ENCODE data around the gene GABRD. TPM values are rescaled to one million over a fixed set of nuclear protein-coding genes. Genes with fewer than 3 reads are reported as not detected.

Gene GABRD
- total RNA-seq, 1 experiment from 2014 or later, result 15.6 TPM

DNA sequence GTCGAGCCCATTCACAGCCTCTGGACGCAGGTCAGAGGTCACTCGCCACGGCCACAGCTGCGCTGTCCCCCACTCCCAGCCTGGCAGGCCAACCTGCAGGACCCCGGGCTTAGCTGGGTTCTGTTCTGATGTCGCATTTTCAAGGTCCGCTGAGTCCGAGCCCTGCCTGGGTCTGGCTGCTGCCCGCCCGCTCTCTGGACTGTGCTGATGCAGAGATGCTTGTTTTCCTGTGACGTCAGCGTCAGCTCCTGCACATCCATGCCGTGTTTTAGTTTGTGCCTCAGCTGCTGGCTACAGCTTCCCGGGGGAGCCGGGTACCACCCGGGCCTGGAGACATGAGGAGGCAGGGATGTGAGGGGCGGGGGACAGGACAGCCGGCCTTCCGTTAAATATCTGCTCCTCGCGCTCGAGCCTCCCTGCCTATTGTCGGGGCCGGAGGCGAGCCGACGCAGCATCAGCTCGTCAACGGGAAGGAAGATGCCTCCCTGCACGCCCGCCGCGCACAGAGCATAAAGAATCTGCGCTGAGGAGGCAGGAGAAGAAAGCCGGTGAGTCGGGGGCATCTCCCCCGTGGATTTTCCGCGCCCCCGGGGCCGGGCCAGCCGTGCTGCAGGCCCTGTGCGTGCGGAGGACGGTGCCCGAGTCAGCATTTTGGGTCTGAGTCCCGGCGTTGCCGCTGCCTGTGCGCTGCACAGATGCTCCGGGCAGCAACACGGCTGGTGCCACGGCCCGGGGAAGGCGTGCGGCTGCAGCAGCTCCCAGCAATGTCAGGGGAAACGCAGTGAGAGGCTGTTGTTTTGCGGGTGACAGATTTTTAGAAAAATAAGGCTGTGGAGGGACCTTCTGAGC, 54.5 kb downstream of the GABRD start:
- no peak for DNase-seq (ENCODE audit: low read depth, low spot score)
- H2AFZ ChIP-seq (ENCODE audit: low read depth, low read length, poor library complexity, severe bottlenecking), result no peak overlapping the region
- no peaks in the 10 kb centered on the region for H3K9me2 ChIP-seq (ENCODE audit: insufficient read depth)
- POLR2A ChIA-PET, result no interaction called here
- no peaks in the 10 kb centered on the region; the same call in 1 of the 2 replicates for H3K79me2 ChIP-seq (ENCODE audit: insufficient read depth, low read length)
- H3K9ac ChIP-seq (ENCODE audit: low read length), result no peak overlapping the region
- intact Hi-C loops (cut with micrococcal nuclease), result no loop called here
- H4K20me1 ChIP-seq (ENCODE audit: insufficient read depth), result no peaks in the 10 kb centered on the region
- BruUV-seq (replicated peaks), result no TSS peak
- H3K36me3 ChIP-seq (ENCODE audit: control insufficient read depth in 1 of 2, insufficient read depth in 2 of 2, low read length in 2 of 2), result peaks cover 0 to 6% of the 10 kb centered on the region in 2 experiments; a peak in 1 of 4 replicates
- H3K27me3 ChIP-seq (ENCODE audit: insufficient read depth, low read length), result no peaks in the 10 kb centered on the region
- TF ChIP-seq, protein P1, sequence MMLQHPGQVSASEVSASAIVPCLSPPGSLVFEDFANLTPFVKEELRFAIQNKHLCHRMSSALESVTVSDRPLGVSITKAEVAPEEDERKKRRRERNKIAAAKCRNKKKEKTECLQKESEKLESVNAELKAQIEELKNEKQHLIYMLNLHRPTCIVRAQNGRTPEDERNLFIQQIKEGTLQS (IDR thresholded peaks at IDR 0.05), result no peak
- RAD21 ChIA-PET (ENCODE audit: low non-redundant PET in 1 of 2, low total read pairs in 2 of 2, uncharacterized antibody in 2 of 2, unreplicated experiment in 2 of 2), result no interaction called here
- ATAC-seq, result no peak
- CTCF ChIA-PET, result no interaction called here
- H3K9me3 ChIP-seq (ENCODE audit: control insufficient read depth in 1 of 2, insufficient read depth in 1 of 2, low read depth in 1 of 2, low read length in 2 of 2), result peaks cover 14 to 16% of the 10 kb centered on the region in 2 experiments; a peak in 3 of 4 replicates
- H3K4me2 ChIP-seq (ENCODE audit: low read length), result no peak overlapping the region
- H3K27ac ChIP-seq (ENCODE audit: low read depth, low read length), result no peak overlapping the region
- H3K4me3 ChIP-seq (replicated peaks in 1 of 2; ENCODE audit: low read depth in 1 of 2, low read length in 2 of 2), result no peak overlapping the region
- no peaks in the 10 kb centered on the region for H3K4me1 ChIP-seq (ENCODE audit: control insufficient read depth in 1 of 2, insufficient read depth in 2 of 2, low read length in 2 of 2)

DNA sequence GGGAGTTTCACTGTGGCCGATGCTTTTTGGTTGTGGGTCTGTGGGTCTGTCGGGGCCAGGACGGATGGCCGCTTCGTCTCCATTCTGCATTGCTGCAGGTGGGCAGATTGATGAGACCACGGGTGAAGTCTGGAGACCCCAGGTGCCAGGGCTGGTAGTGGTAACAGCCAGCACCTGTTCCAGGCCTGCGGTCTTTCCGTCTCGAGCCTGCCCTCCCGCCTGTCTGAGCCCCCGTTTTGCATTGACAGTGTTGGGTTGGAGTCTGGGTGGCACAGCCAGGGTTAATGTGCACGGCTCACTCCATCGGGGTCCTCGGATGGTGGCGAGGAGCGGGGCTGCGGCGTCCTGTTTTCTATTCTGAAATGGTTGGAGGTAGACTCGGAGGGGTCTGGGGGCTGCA, 55.3 kb downstream of the GABRD start:
- intact Hi-C loops (cut with micrococcal nuclease), result no loop called here
- no peak for TF ChIP-seq ZFX (IDR thresholded peaks at IDR 0.05)
- TF ChIP-seq CEBPB (IDR thresholded peaks at IDR 0.05; ENCODE audit: low read depth), result no peak
- no peak for TF ChIP-seq EZH2 (IDR thresholded peaks at IDR 0.05)
- TF ChIP-seq YY1 (IDR thresholded peaks at IDR 0.05; ENCODE audit: extremely low read depth, insufficient replicate concordance, low read depth, low read length), result no peak
- TF ChIP-seq CBX3 (IDR thresholded peaks at IDR 0.05; ENCODE audit: low read depth), result no peak
- no peak for TF ChIP-seq SP1 (IDR thresholded peaks at IDR 0.05; ENCODE audit: low read depth)
- no peak for TF ChIP-seq POLR2A (IDR thresholded peaks at IDR 0.05; ENCODE audit: borderline replicate concordance, extremely low read depth, insufficient read depth, insufficient read length)
- no peak for TF ChIP-seq SIN3A (IDR thresholded peaks at IDR 0.05; ENCODE audit: low read depth)
- POLR2A ChIA-PET, result no interaction called here
- Histone ChIP-seq H3K4me2 (ENCODE audit: low read length) (no peak overlapping the region), H3K79me2 (ENCODE audit: insufficient read depth, low read length) (peaks cover 4% of the 10 kb centered on the region; the same call in 1 of the 2 replicates), H3K9me3 (ENCODE audit: control insufficient read depth in 1 of 2, insufficient read depth in 1 of 2, low read depth in 1 of 2, low read length in 2 of 2) (peaks cover 16 to 19% of the 10 kb centered on the region in 2 experiments; a peak in 3 of 4 replicates), H4K20me1 (ENCODE audit: insufficient read depth) (no peaks in the 10 kb centered on the region), H3K27ac (ENCODE audit: low read depth, low read length) (no peak overlapping the region), H3K9me2 (ENCODE audit: insufficient read depth) (no peaks in the 10 kb centered on the region), H3K36me3 (ENCODE audit: control insufficient read depth in 1 of 2, insufficient read depth in 2 of 2, low read length in 2 of 2) (peaks cover 0 to 6% of the 10 kb centered on the region in 2 experiments; a peak in 1 of 4 replicates), H3K27me3 (ENCODE audit: insufficient read depth, low read length) (no peaks in the 10 kb centered on the region), H3K4me1 (ENCODE audit: control insufficient read depth in 1 of 2, insufficient read depth in 2 of 2, low read length in 2 of 2) (no peaks in the 10 kb centered on the region), H2AFZ (ENCODE audit: low read depth, low read length, poor library complexity, severe bottlenecking) (no peak overlapping the region), H3K9ac (ENCODE audit: low read length) (no peak overlapping the region), H3K4me3 (replicated peaks in 1 of 2; ENCODE audit: low read depth in 1 of 2, low read length in 2 of 2) (no peak overlapping the region)
- CTCF ChIA-PET, result no interaction called here
- RAD21 ChIA-PET (ENCODE audit: low non-redundant PET in 1 of 2, low total read pairs in 2 of 2, uncharacterized antibody in 2 of 2, unreplicated experiment in 2 of 2), result no interaction called here
- DNase-seq (ENCODE audit: low read depth, low spot score) (no peak), ATAC-seq (no peak)
- BruUV-seq (replicated peaks), result no TSS peak
